ENCODE results near the gene ART4.

Gene ART4

GRCh38 chr12:14845350-14845750 is 2.0 kb upstream of the ART4 start (continued):
- TF ChIP-seq, protein P1, sequence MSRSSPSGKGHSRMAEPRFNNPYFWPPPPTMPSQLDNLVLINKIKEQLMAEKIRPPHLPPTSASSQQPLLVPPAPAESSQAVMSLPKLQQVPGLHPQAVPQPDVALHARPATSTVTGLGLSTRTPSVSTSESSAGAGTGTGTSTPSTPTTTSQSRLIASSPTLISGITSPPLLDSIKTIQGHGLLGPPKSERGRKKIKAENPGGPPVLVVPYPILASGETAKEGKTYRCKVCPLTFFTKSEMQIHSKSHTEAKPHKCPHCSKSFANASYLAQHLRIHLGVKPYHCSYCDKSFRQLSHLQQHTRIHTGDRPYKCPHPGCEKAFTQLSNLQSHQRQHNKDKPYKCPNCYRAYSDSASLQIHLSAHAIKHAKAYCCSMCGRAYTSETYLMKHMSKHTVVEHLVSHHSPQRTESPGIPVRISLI (tag by site-specific recombination; IDR thresholded peaks at IDR 0.05): no peak
- TF ChIP-seq ZNF571 (tag by site-specific recombination; IDR thresholded peaks at IDR 0.05) (no peak), PRDM1 (tag by site-specific recombination; IDR thresholded peaks at IDR 0.05) (peak; percentile 98), ZNF114 (tag by site-specific recombination; IDR thresholded peaks at IDR 0.05) (no peak), ZNF596 (tag by site-specific recombination; IDR thresholded peaks at IDR 0.05) (peak; percentile 97), ZBTB48 (tag by site-specific recombination; IDR thresholded peaks at IDR 0.05) (no peak), ZNF791 (tag by site-specific recombination; IDR thresholded peaks at IDR 0.05) (no peak)

DNA sequence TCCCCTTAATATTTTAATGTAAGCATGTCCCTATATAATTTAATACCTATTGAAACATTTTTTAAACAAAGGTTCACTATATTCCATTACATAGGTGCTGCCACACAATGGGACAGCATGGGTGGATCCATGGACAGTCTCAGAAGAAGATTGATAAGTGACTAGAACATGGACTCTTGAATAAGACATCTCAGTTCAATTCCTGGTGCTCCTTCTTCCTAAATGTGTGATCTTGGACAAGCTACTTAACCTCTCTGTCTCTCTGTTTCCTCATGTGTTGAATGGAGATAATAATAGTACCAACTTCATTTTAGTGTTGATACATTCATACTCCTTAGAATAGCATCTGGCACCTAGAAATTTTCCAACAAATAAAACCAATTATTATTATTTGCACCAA is 1.1 kb upstream of the ART4 start:
- ChIA-PET CTCF (interaction anchor here (0.8 to 6.8 kb wide), 8 partner anchors 9 to 425 kb away, joined by 3 to 86 read pairs (median 4); partner anchors contain the start of gene RERG), POLR2A (no interaction called here)
- TF ChIP-seq ZFHX2 (tag by site-specific recombination; conservative IDR thresholded peaks at IDR 0.05) (no peak), ZNF184 (tag by site-specific recombination; IDR thresholded peaks at IDR 0.05) (no peak), GLIS2 (tag by site-specific recombination; IDR thresholded peaks at IDR 0.05) (no peak), ZNF19 (tag by site-specific recombination; IDR thresholded peaks at IDR 0.05; ENCODE audit: low read depth) (no peak), ZNF157 (tag by site-specific recombination; IDR thresholded peaks at IDR 0.05) (no peak), ZNF544 (tag by site-specific recombination; IDR thresholded peaks at IDR 0.05) (no peak), ZNF394 (tag by site-specific recombination; IDR thresholded peaks at IDR 0.05; ENCODE audit: borderline replicate concordance) (no peak), ZNF16 (tag by site-specific recombination; IDR thresholded peaks at IDR 0.05; ENCODE audit: low read depth) (no peak), SALL2 (tag by site-specific recombination; IDR thresholded peaks at IDR 0.05; ENCODE audit: borderline replicate concordance) (no peak), ZNF629 (tag by site-specific recombination; IDR thresholded peaks at IDR 0.05) (no peak), SP3 (tag by site-specific recombination; IDR thresholded peaks at IDR 0.05) (no peak), ZNF433 (tag by site-specific recombination; IDR thresholded peaks at IDR 0.05; ENCODE audit: low read depth) (no peak), KLF8 (tag by site-specific recombination; IDR thresholded peaks at IDR 0.05) (no peak)
- TF ChIP-seq, protein P2, sequence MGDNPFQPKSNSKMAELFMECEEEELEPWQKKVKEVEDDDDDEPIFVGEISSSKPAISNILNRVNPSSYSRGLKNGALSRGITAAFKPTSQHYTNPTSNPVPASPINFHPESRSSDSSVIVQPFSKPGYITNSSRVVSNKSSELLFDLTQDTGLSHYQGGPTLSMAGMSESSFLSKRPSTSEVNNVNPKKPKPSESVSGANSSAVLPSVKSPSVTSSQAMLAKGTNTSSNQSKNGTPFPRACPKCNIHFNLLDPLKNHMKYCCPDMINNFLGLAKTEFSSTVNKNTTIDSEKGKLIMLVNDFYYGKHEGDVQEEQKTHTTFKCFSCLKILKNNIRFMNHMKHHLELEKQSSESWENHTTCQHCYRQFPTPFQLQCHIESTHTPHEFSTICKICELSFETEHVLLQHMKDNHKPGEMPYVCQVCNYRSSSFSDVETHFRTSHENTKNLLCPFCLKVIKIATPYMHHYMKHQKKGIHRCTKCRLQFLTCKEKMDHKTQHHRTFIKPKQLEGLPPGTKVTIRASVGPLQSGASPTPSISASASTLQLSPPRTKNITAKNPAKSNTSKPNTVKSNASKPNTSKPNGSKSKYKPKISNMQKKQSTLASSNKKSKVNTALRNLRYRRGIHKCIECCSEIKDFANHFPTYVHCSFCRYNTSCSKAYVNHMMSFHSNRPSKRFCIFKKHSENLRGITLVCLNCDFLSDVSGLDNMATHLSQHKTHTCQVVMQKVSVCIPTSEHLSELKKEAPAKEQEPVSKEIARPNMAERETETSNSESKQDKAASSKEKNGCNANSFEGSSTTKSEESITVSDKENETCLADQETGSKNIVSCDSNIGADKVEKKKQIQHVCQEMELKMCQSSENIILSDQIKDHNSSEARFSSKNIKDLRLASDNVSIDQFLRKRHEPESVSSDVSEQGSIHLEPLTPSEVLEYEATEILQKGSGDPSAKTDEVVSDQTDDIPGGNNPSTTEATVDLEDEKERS (tag by site-specific recombination; IDR thresholded peaks at IDR 0.05): no peak
- TF ChIP-seq, protein P3, sequence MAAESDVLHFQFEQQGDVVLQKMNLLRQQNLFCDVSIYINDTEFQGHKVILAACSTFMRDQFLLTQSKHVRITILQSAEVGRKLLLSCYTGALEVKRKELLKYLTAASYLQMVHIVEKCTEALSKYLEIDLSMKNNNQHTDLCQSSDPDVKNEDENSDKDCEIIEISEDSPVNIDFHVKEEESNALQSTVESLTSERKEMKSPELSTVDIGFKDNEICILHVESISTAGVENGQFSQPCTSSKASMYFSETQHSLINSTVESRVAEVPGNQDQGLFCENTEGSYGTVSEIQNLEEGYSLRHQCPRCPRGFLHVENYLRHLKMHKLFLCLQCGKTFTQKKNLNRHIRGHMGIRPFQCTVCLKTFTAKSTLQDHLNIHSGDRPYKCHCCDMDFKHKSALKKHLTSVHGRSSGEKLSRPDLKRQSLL (tag by site-specific recombination; IDR thresholded peaks at IDR 0.05): no peak
- TF ChIP-seq, protein P4, sequence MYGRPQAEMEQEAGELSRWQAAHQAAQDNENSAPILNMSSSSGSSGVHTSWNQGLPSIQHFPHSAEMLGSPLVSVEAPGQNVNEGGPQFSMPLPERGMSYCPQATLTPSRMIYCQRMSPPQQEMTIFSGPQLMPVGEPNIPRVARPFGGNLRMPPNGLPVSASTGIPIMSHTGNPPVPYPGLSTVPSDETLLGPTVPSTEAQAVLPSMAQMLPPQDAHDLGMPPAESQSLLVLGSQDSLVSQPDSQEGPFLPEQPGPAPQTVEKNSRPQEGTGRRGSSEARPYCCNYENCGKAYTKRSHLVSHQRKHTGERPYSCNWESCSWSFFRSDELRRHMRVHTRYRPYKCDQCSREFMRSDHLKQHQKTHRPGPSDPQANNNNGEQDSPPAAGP (tag by site-specific recombination; IDR thresholded peaks at IDR 0.05): no peak
- Histone ChIP-seq H3K36me3 (ENCODE audit: control insufficient read depth in 2 of 2, insufficient read depth in 1 of 2, low read length in 2 of 2) (no peaks in the 10 kb centered on the region), H3K4me1 (ENCODE audit: control insufficient read depth, insufficient read depth, low read length) (peaks cover under 1% of the 10 kb centered on the region; the same call in 1 of the 2 replicates), H3K9me3 (ENCODE audit: control insufficient read depth, insufficient read depth, low read depth, low read length) (no peaks in the 10 kb centered on the region), H3K4me3 (ENCODE audit: low read depth, low read length) (no peak overlapping the region), H3K27ac (ENCODE audit: extremely low read depth, low read depth, low read length) (no peak overlapping the region)
